Measurements from ENCODE around the gene MYH13. TPM values are rescaled to one million over a fixed set of nuclear protein-coding genes. Genes with fewer than 3 reads are reported as not detected.

MYH13 gene
- total and polyA plus RNA-seq, 10 of the 15 experiments (the other 5 are each of a cell fraction or from before 2014, with no cell fraction given): 0.01 to 0.04 (median 0.03) TPM; not detected in 4

GRCh38 chr17:10304758-10305300, 68.0 kb downstream of the MYH13 start (continued):
- no peak for TF ChIP-seq ZNF687 (IDR thresholded peaks at IDR 0.05)
- no peak for TF ChIP-seq NFYA (IDR thresholded peaks at IDR 0.05; ENCODE audit: borderline replicate concordance, low read depth, low read length)
- TF ChIP-seq MTA2 (IDR thresholded peaks at IDR 0.05; ENCODE audit: low read depth): no peak
- no peak for TF ChIP-seq HSF1 (IDR thresholded peaks at IDR 0.05; ENCODE audit: low read depth, low read length)
- TF ChIP-seq NR2C2 (IDR thresholded peaks at IDR 0.05; ENCODE audit: borderline replicate concordance, control insufficient read depth, insufficient read length, low read depth): no peak

GRCh38 chr17:10297691-10298090, 75.1 kb downstream of the MYH13 start:
- Histone ChIP-seq H2AFZ (ENCODE audit: control insufficient read depth, low read depth, low read length) (no peak overlapping the region), H3K27me3 (replicated peaks in 1 of 2; ENCODE audit: control insufficient read depth in 2 of 2, insufficient read depth in 2 of 2, low read length in 1 of 2) (no peaks in the 10 kb centered on the region; a peak in 1 of 4 replicates), H3K4me2 (ENCODE audit: control insufficient read depth, insufficient read depth) (no peak overlapping the region), H3K9ac (ENCODE audit: control insufficient read depth, insufficient read depth, low read length) (no peak overlapping the region), H3K4me3 (no peak overlapping the region), H3K27ac (ENCODE audit: control insufficient read depth, insufficient read depth) (no peak overlapping the region), H4K20me1 (ENCODE audit: control insufficient read depth, insufficient read depth) (no peaks in the 10 kb centered on the region), H3K4me1 (ENCODE audit: control insufficient read depth, insufficient read depth, low read length) (peaks cover 13% of the 10 kb centered on the region; the same call in 1 of the 2 replicates), H3K9me3 (replicated peaks; ENCODE audit: control insufficient read depth, insufficient read depth, low read length) (no peaks in the 10 kb centered on the region; the same call in 2 of the 3 replicates), H3K79me2 (ENCODE audit: control insufficient read depth, insufficient read depth, low read length) (no peaks in the 10 kb centered on the region), H3K36me3 (ENCODE audit: control insufficient read depth in 2 of 2, insufficient read depth in 2 of 2, low read length in 1 of 2) (no peaks in the 10 kb centered on the region)
- RAD21 ChIA-PET (ENCODE audit: unreplicated experiment): no interaction called here
- POLR2A ChIA-PET: no interaction called here
- TF ChIP-seq PAX5 (IDR thresholded peaks at IDR 0.05; ENCODE audit: borderline replicate concordance, low read depth, low read length) (no peak), NFXL1 (IDR thresholded peaks at IDR 0.05; ENCODE audit: borderline replicate concordance) (no peak)
- FAIRE-seq (no peak), DNase-seq (ENCODE audit: low read depth, low spot score) (no peak), ATAC-seq (no peak)
- intact Hi-C loops (cut with micrococcal nuclease; ENCODE audit: unreplicated experiment) (loop anchor here (10.0 kb wide), 1 partner anchor 373 kb away; no protein-coding TSS in a partner anchor), in situ Hi-C loops (cut with MboI) (no loop called here)
- SMC1A ChIA-PET (ENCODE audit: uncharacterized antibody, unreplicated experiment): no interaction called here
- CTCF ChIA-PET: interaction anchor here (2.1 kb wide), 2 partner anchors 317 to 320 kb away, joined by 8 to 11 read pairs; no protein-coding TSS in a partner anchor
- no TSS peak for BruUV-seq (replicated peaks)
- 52% methylated on average over 3 of the region's 3 CpGs for WGBS (ENCODE audit: insufficient coverage, insufficient replicate concordance, low lambda C conversion rate, missing lambda C conversion rate)

All from GM12878 (cell line).